ENCODE results near the gene ZNF513.

ZNF513 gene

GRCh38 chr2:27390822-27391679 lies 10.5 kb upstream of the ZNF513 start:
- DNase-seq (ENCODE audit: extremely low spot score): no peak
- CTCF ChIA-PET: interaction anchor here (1.0 kb wide), 1 partner anchor 41 kb away, joined by 3 read pairs; no protein-coding TSS in a partner anchor
- TF ChIP-seq, protein P1, sequence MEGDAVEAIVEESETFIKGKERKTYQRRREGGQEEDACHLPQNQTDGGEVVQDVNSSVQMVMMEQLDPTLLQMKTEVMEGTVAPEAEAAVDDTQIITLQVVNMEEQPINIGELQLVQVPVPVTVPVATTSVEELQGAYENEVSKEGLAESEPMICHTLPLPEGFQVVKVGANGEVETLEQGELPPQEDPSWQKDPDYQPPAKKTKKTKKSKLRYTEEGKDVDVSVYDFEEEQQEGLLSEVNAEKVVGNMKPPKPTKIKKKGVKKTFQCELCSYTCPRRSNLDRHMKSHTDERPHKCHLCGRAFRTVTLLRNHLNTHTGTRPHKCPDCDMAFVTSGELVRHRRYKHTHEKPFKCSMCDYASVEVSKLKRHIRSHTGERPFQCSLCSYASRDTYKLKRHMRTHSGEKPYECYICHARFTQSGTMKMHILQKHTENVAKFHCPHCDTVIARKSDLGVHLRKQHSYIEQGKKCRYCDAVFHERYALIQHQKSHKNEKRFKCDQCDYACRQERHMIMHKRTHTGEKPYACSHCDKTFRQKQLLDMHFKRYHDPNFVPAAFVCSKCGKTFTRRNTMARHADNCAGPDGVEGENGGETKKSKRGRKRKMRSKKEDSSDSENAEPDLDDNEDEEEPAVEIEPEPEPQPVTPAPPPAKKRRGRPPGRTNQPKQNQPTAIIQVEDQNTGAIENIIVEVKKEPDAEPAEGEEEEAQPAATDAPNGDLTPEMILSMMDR (IDR thresholded peaks at IDR 0.05; ENCODE audit: control extremely low read depth, extremely low read depth, low read depth, missing control alignments): no peak
- POLR2A ChIA-PET: no interaction called here

DNA sequence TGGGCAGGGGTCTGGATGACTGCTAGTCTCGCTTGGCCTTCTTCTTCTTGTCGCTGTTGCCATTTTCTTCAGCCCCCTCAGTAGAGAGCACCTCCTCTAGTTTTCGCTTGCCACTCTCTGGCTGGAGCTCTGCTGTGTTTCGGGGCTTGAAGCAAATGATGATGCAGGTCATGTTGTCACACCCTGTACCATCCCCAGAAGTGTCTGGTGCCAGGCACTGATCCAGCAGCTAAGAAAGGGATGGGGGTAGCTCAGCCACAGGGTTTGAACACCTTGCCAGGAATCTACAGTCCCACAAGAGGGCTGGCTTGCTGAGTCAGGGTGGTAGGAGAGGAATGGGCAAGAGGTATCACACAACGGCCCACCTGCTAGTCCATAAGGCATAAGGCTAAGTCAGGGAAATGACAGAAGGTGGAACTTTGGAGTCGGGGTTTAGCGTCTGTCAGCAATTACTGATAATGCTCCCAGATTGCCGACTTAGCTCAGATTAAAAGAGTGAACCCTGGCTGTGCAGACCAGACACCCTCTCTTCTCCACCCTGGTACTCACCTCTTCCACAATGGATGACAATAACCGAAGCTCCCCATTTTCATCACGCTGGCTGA lies 1.1 kb upstream of the ZNF513 start:
- TF ChIP-seq, protein P1 (IDR thresholded peaks at IDR 0.05; ENCODE audit: control extremely low read depth, extremely low read depth, low read depth, missing control alignments): no peak
- CTCF ChIA-PET: interaction anchor here (1.3 to 2.4 kb wide), 2 partner anchors 10 to 18 kb away, joined by 3 to 13 read pairs; partner anchors contain the start of gene SNX17
- POLR2A ChIA-PET: interaction anchor here (2.0 kb wide), 1 partner anchor 11 kb away, joined by 7 read pairs; the partner anchor contains the start of gene SNX17
- no peak for DNase-seq (ENCODE audit: extremely low spot score)

- no peak for DNase-seq (ENCODE audit: extremely low spot score)
- ChIA-PET POLR2A (interaction anchor here (0.5 to 2.0 kb wide), 4 partner anchors 9 to 49 kb away, joined by 3 to 7 read pairs (median 4); partner anchors contain the start of genes PPM1G and SNX17), CTCF (interaction anchor here (1.0 to 2.4 kb wide), 7 partner anchors 9 to 49 kb away, joined by 3 to 13 read pairs (median 4); partner anchors contain the start of genes EIF2B4, NRBP1 and SNX17)
- TF ChIP-seq, protein P1 (IDR thresholded peaks at IDR 0.05; ENCODE audit: control extremely low read depth, extremely low read depth, low read depth, missing control alignments): no peak
Observed at GRCh38 chr2:27379836-27380625, 503 bp downstream of the ZNF513 start.

DNA sequence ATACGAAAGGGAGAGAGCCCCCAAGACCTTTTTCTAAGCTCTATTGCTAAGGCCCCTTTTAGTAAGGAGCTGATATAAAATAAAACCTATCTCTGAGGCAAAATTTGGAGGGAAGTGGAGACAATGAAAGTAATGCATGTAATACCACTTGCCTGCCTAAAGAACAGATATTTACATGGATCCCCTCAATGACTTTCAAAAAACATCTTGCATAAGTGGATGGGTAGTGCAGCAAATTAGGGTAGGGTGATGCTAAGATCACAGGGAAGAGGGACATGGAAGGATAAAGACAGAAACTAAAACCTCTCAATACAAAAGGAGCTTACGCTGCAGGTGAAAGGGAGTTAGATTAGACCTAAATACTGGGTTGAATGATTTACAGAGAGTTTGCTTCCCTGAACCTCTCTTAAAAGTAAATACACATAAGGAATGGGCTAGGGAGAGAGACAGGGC lies 1.1 kb downstream of the ZNF513 start:
- ChIA-PET CTCF (interaction anchor here (1.1 to 2.4 kb wide), 5 partner anchors 8 to 49 kb away, joined by 3 to 13 read pairs (median 6); partner anchors contain the start of genes EIF2B4, NRBP1 and SNX17), POLR2A (interaction anchor here (0.6 to 1.5 kb wide), 3 partner anchors 30 to 308 kb away, joined by 3 to 4 read pairs (median 3); partner anchors contain the start of genes OST4 and PPM1G)
- DNase-seq (ENCODE audit: extremely low spot score): no peak
- TF ChIP-seq, protein P1 (IDR thresholded peaks at IDR 0.05; ENCODE audit: control extremely low read depth, extremely low read depth, low read depth, missing control alignments): no peak

DNA sequence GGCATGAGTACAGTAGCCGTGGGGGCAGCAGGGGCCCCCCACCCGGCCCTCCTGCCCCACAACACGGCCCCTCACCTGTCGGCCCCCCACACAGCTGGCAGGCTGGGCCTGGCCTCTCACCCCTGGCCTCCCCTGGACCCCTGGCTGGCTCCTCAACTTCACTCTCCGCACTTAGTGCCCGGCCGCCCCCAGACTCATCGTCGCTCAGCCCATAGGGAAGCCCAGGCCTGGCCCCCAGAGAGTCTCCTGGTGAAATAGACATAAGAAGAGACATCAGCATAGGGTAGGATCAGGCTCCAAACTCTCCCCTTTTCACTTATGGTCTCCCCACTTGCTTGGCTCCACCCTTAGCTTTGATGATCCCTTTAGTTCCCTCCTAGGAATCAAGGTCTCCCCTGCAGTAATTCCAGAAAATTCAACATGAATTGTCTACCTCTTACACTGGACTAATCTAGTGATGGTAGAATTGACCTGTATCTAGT lies 1.7 kb downstream of the ZNF513 start:
- ChIA-PET CTCF (interaction anchor here (1.3 to 2.1 kb wide), 3 partner anchors 9 to 50 kb away, joined by 4 to 6 read pairs (median 4); partner anchors contain the start of genes EIF2B4 and NRBP1), POLR2A (interaction anchor here (0.6 kb wide), 1 partner anchor 308 kb away, joined by 3 read pairs; the partner anchor contains the start of gene OST4)
- DNase-seq (ENCODE audit: extremely low spot score): no peak
- TF ChIP-seq, protein P1 (IDR thresholded peaks at IDR 0.05; ENCODE audit: control extremely low read depth, extremely low read depth, low read depth, missing control alignments): no peak

Measured in GM10248 (cell line).